ENCODE measurements around the gene TMEM53. TPM values are rescaled to one million over a fixed set of nuclear protein-coding genes. Genes with fewer than 3 reads are reported as not detected.

Gene TMEM53
- total and polyA plus RNA-seq, 3 donors from 2014 or later = 15.6 to 40.2 (median 18.9) TPM

DNA sequence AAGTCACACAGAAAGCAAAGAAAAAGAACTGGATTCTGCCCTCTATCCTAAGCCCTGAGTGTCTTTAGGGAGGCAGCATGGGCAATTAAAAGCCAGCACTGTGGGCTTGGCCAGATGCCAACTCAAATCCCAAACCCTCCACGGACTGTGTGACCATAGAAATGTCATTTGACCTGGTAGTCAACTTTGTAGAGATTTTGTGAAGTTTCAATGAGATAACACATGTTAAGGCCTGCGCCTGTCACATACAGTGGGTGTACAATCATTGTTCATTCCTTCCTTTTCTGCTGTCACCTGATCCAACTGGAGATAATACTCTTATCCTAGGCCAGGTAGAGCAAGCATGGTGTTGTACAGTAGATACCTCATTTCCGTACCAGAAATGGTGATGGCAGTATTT is 54.2 kb downstream of the TMEM53 start:
- no peak for TF ChIP-seq POLR2A (IDR thresholded peaks at IDR 0.05)
- TF ChIP-seq, protein P1, sequence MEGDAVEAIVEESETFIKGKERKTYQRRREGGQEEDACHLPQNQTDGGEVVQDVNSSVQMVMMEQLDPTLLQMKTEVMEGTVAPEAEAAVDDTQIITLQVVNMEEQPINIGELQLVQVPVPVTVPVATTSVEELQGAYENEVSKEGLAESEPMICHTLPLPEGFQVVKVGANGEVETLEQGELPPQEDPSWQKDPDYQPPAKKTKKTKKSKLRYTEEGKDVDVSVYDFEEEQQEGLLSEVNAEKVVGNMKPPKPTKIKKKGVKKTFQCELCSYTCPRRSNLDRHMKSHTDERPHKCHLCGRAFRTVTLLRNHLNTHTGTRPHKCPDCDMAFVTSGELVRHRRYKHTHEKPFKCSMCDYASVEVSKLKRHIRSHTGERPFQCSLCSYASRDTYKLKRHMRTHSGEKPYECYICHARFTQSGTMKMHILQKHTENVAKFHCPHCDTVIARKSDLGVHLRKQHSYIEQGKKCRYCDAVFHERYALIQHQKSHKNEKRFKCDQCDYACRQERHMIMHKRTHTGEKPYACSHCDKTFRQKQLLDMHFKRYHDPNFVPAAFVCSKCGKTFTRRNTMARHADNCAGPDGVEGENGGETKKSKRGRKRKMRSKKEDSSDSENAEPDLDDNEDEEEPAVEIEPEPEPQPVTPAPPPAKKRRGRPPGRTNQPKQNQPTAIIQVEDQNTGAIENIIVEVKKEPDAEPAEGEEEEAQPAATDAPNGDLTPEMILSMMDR (IDR thresholded peaks at IDR 0.05) = no peak

DNA sequence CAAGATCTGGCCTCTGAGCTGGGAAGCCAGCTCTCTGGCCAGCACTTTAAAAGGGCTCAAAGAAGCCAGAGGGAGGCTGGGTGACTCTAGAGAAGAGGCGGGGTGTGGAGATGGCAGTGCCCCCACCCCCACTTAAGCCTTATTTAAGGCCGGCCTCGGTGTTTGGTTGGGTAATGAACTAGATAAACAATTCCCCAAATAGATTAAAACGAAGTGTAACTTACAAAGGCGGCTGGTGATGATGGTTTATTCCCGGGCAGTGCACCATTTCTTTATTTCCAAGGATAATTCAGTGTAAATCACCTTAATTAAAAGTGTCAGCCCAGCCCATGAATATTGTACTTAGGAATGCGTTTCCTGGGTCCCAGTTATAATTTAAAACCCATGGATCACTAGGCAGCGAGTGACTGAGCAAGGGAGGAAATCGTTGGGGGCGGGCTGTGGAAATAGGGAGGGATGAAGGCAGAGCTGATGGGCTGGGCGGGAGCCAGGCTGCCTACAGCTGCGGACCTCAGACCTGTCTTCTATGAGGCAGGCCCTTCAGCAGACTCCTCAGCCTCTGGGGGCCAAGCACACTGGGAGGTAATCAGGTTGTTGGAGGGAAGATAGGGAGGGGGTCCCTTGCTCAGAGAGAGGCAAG is 54.9 kb downstream of the TMEM53 start:
- H3K27ac ChIP-seq = no peak overlapping the region
- no peaks in the 10 kb centered on the region for H3K27me3 ChIP-seq
- TF ChIP-seq, protein P1 (IDR thresholded peaks at IDR 0.05) = no peak
- no peak overlapping the region for H3K4me3 ChIP-seq
- intact Hi-C loops (cut with DNase I; ENCODE audit: low total_unique reads) = no loop called here
- DNase-seq = no peak
- H3K4me1 ChIP-seq = peaks cover 7% of the 10 kb centered on the region
- no peaks in the 10 kb centered on the region for H3K9me3 ChIP-seq
- WGBS, 2 donors = 70 to 72% methylated on average over 12 of the region's 12 CpGs
- H3K36me3 ChIP-seq (ENCODE audit: low read depth, missing control alignments) = no peaks in the 10 kb centered on the region

More for the DNA sequence above, 54.2 kb downstream of the TMEM53 start:
- no peaks in the 10 kb centered on the region for H3K36me3 ChIP-seq (ENCODE audit: low read depth, missing control alignments)
- no peak overlapping the region for H3K4me3 ChIP-seq
- peaks cover 7% of the 10 kb centered on the region for H3K4me1 ChIP-seq
- no peaks in the 10 kb centered on the region for H3K27me3 ChIP-seq
- 81 to 83% methylated on average over 3 of the region's 3 CpGs for WGBS, 2 donors
- H3K27ac ChIP-seq = no peak overlapping the region
- H3K9me3 ChIP-seq = no peaks in the 10 kb centered on the region
- intact Hi-C loops (cut with DNase I; ENCODE audit: low total_unique reads) = no loop called here
- no peak for DNase-seq

DNA sequence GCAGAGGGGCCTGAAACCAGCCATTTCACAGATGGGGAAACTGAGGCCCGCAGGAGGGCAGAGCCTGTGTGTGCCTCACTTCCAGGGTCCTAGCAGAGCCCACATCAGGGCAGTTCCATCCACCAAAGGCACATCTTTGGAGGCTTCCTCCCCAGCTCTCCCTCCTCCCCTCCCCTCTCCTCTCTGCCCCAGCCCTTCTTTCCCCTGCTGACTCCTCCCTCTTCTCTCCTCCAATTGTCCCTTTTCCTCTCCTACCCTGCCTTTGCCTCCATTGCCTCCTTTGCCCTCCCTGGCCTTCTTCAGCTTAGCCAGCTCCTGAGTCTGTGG is 56.6 kb downstream of the TMEM53 start:
- intact Hi-C loops (cut with DNase I; ENCODE audit: low total_unique reads) = no loop called here
- WGBS, 2 donors = 33 to 72% methylated on average over 1 of the region's 1 CpG
- H3K4me3 ChIP-seq = no peak overlapping the region
- no peak for DNase-seq
- H3K4me1 ChIP-seq = peaks cover 7% of the 10 kb centered on the region
- no peak for TF ChIP-seq POLR2A (IDR thresholded peaks at IDR 0.05)
- TF ChIP-seq, protein P1 (IDR thresholded peaks at IDR 0.05) = no peak
- H3K27ac ChIP-seq = no peak overlapping the region
- no peaks in the 10 kb centered on the region for H3K36me3 ChIP-seq (ENCODE audit: low read depth, missing control alignments)
- H3K27me3 ChIP-seq = no peaks in the 10 kb centered on the region
- H3K9me3 ChIP-seq = no peaks in the 10 kb centered on the region

DNA sequence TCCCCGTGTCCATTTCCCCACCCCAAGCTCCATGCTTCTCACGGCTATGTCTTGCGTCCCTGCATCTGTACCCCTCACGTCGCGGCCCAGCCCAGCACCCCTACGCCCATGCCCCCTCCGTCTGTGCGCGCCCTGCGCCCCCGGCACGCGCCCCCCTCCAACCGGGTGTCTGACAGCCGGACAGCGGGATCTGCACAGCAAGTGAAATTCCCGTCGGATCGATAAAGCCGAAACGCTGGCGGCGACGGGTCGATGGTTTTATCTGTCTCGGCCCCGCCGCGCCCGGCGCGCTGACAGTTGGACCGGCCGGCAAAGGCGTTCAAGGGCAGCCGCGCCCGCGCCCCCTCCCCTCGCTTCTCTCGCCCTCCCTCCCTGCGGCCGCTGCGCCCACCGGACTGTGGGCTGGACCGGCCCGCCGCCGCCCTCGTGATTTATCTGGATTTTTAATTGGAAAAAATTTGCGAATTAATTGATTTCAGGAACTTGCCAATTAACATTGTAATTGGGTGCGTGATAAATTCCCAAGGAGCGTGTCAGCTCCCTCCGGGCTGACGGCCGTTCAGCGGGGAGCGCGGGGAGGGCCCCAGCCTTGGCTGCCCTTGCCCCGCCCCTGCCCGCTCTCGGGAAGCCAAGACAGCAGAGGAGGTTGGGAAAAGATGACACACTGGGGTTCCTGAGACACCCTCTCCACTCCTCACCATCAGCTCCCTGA is 57.1 kb downstream of the TMEM53 start:
- no peak for DNase-seq
- intact Hi-C loops (cut with DNase I; ENCODE audit: low total_unique reads) = no loop called here
- WGBS, 2 donors = 7 to 8% methylated on average over 47 to 63 of the region's 63 CpGs
- Histone ChIP-seq H3K9me3 (no peaks in the 10 kb centered on the region), H3K27ac (no peak overlapping the region), H3K36me3 (ENCODE audit: low read depth, missing control alignments) (no peaks in the 10 kb centered on the region), H3K4me3 (peak overlapping the region; percentile 24 to 27), H3K4me1 (peaks cover 7% of the 10 kb centered on the region), H3K27me3 (no peaks in the 10 kb centered on the region)
- no peak for TF ChIP-seq POLR2A (IDR thresholded peaks at IDR 0.05)
- TF ChIP-seq, protein P1 (IDR thresholded peaks at IDR 0.05) = no peak
